ENCODE measurements around the gene MAN1A1. TPM values are rescaled to one million over a fixed set of nuclear protein-coding genes. Genes with fewer than 3 reads are reported as not detected.

MAN1A1 gene
- total RNA-seq, 2 donors from 2014 or later = 17.9 to 27.9 TPM

DNA sequence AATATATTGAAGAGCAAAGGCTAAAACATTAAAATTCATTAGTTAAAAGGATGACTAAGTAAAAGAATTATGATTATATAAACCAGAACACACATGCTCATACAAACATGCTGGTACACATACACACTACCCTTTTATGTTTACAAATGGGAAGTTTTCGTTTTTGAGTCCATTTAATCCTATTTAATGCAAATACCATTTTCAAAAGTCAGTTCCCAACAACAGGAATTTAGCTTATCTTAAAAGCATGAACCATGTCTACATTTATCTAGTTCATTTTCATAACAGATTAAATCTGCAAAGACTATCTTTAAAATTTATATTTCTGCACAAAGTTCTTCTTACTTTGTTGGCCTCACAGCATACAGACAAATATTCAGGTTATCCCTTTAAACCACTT, 42.5 kb downstream of the MAN1A1 start:
- Histone ChIP-seq H3K4me1 (replicated peaks) (no peaks in the 10 kb centered on the region), H3K36me3 (no peaks in the 10 kb centered on the region), H3K27me3 (replicated peaks; ENCODE audit: insufficient read depth) (no peaks in the 10 kb centered on the region), H3K9me3 (no peaks in the 10 kb centered on the region), H3K27ac (no peak overlapping the region), H3K4me3 (no peak overlapping the region)
- intact Hi-C loops (cut with DNase I) = no loop called here
- TF ChIP-seq, protein P1, sequence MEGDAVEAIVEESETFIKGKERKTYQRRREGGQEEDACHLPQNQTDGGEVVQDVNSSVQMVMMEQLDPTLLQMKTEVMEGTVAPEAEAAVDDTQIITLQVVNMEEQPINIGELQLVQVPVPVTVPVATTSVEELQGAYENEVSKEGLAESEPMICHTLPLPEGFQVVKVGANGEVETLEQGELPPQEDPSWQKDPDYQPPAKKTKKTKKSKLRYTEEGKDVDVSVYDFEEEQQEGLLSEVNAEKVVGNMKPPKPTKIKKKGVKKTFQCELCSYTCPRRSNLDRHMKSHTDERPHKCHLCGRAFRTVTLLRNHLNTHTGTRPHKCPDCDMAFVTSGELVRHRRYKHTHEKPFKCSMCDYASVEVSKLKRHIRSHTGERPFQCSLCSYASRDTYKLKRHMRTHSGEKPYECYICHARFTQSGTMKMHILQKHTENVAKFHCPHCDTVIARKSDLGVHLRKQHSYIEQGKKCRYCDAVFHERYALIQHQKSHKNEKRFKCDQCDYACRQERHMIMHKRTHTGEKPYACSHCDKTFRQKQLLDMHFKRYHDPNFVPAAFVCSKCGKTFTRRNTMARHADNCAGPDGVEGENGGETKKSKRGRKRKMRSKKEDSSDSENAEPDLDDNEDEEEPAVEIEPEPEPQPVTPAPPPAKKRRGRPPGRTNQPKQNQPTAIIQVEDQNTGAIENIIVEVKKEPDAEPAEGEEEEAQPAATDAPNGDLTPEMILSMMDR (IDR thresholded peaks at IDR 0.05) = no peak
- TF ChIP-seq POLR2AphosphoS5 (IDR thresholded peaks at IDR 0.05) = no peak
- no peak for TF ChIP-seq POLR2A (IDR thresholded peaks at IDR 0.05)
- no peak for DNase-seq (ENCODE audit: low spot score)
- 48% methylated on average over 1 of the region's 1 CpG for WGBS

DNA sequence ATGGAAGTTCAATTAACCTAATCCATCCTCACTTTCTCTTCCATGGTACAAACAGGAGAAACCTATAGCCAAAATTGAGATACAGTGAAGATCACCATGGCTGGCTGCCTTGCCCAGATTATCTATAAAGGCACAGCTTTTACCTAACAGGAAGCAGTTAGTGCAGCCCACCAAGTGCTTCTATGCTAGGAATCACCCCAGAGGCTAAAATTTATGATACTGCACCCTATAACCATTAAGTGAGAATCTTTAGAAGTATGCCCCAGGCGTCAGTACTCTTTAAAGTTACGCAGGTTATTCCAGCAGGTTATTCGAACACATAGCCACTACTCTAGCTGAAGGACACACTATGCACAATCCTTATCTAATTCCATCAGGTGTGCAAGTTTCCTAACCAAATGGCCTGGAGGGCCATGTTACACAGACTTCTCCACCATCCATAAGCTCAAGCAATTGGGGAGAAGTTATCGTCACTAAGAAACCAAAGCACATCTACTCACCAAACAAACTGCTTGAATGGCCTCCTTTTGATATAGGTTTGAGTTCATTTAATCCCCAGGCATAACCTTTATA, 43.1 kb downstream of the MAN1A1 start:
- Histone ChIP-seq H3K4me1 (replicated peaks) (no peaks in the 10 kb centered on the region), H3K27me3 (replicated peaks; ENCODE audit: insufficient read depth) (no peaks in the 10 kb centered on the region), H3K9me3 (no peaks in the 10 kb centered on the region), H3K4me3 (no peak overlapping the region), H3K27ac (no peak overlapping the region), H3K36me3 (no peaks in the 10 kb centered on the region)
- WGBS = 48% methylated on average over 4 of the region's 4 CpGs
- TF ChIP-seq POLR2A (IDR thresholded peaks at IDR 0.05) (no peak), POLR2AphosphoS5 (IDR thresholded peaks at IDR 0.05) (no peak)
- TF ChIP-seq, protein P1 (IDR thresholded peaks at IDR 0.05) = no peak
- DNase-seq (ENCODE audit: low spot score) = no peak
- intact Hi-C loops (cut with DNase I) = no loop called here

DNA sequence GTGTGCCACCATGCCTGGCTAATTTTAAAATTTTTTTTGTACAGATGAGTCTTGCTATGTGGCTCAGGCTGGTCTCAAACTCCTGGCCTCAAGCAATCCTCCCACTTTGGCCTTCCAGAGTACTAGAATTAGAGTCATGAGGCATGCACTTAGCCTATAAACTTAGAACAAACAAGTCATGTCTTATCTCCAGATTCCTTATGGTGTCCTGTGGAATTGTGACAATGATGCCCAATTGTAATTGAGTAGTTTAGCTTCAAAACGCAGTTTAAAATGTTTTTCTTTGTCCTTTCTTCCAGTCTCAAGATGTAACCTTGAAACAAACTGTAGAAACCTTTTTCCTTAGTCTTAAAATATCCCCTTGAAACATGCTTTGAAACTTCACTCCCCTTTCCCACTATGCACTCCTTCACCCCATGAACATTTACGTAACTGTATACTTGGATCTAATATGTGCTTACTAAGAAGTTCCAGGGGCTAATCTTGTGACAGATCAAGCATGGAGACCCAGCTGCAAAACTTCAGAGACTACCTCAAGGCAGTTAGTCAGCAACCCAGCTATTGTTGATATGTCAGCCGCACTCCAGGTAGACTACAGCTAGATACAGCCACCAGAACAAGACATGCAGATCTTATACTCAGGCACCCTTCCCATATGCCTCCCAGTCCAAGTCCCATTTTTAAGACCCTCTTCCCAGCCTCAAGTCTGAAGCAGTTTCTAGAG, 46.2 kb downstream of the MAN1A1 start:
- 75% methylated on average over 3 of the region's 3 CpGs for WGBS

GRCh38 chr6:119301429-119301828, 48.1 kb downstream of the MAN1A1 start:
- no peaks in the 10 kb centered on the region for H3K4me1 ChIP-seq (replicated peaks)
- H3K9me3 ChIP-seq = no peaks in the 10 kb centered on the region
- TF ChIP-seq POLR2A (IDR thresholded peaks at IDR 0.05) (no peak), POLR2AphosphoS5 (IDR thresholded peaks at IDR 0.05) (no peak)
- TF ChIP-seq, protein P1 (IDR thresholded peaks at IDR 0.05) = no peak
- H3K36me3 ChIP-seq = no peaks in the 10 kb centered on the region
- intact Hi-C loops (cut with DNase I) = no loop called here
- H3K4me3 ChIP-seq = no peak overlapping the region
- no peak overlapping the region for H3K27ac ChIP-seq
- H3K27me3 ChIP-seq (replicated peaks; ENCODE audit: insufficient read depth) = no peaks in the 10 kb centered on the region
- no peak for DNase-seq (ENCODE audit: low spot score)
- WGBS = 100% methylated on average over 1 of the region's 1 CpG

More for the DNA sequence above, 46.2 kb downstream of the MAN1A1 start:
- H3K9me3 ChIP-seq = no peaks in the 10 kb centered on the region
- no peaks in the 10 kb centered on the region for H3K27me3 ChIP-seq (replicated peaks; ENCODE audit: insufficient read depth)
- TF ChIP-seq POLR2A (IDR thresholded peaks at IDR 0.05) = no peak
- no peak for TF ChIP-seq POLR2AphosphoS5 (IDR thresholded peaks at IDR 0.05)
- TF ChIP-seq, protein P1 (IDR thresholded peaks at IDR 0.05) = no peak
- intact Hi-C loops (cut with DNase I) = no loop called here
- H3K36me3 ChIP-seq = no peaks in the 10 kb centered on the region
- H3K4me1 ChIP-seq (replicated peaks) = no peaks in the 10 kb centered on the region
- H3K4me3 ChIP-seq = no peak overlapping the region
- no peak for DNase-seq (ENCODE audit: low spot score)
- H3K27ac ChIP-seq = no peak overlapping the region

GRCh38 chr6:119299694-119300093, 49.9 kb downstream of the MAN1A1 start:
- TF ChIP-seq POLR2A (IDR thresholded peaks at IDR 0.05) (no peak), POLR2AphosphoS5 (IDR thresholded peaks at IDR 0.05) (no peak)
- TF ChIP-seq, protein P1 (IDR thresholded peaks at IDR 0.05) = no peak
- H3K4me1 ChIP-seq (replicated peaks) = no peaks in the 10 kb centered on the region
- no peaks in the 10 kb centered on the region for H3K27me3 ChIP-seq (replicated peaks; ENCODE audit: insufficient read depth)
- H3K4me3 ChIP-seq = no peak overlapping the region
- H3K27ac ChIP-seq = no peak overlapping the region
- H3K36me3 ChIP-seq = no peaks in the 10 kb centered on the region
- no peak for DNase-seq (ENCODE audit: low spot score)
- intact Hi-C loops (cut with DNase I) = no loop called here
- WGBS = 95% methylated on average over 2 of the region's 2 CpGs
- no peaks in the 10 kb centered on the region for H3K9me3 ChIP-seq

All from prostate gland (tissue), 2 donors.